Astrocyte of the hippocampus (primary cell): ENCODE results near the gene MPZL1.
"Not testable (repeated sequence)": the region's sequence is repeated elsewhere in the genome, so short reads cannot be mapped to it uniquely, and the experiment has no call there.

Experiments
- DNase-seq: peaks from one replicate; pipeline ENCODE4 v3.0.0; 2011; ENCODE audit warnings: low read depth, low spot score

Gene MPZL1

GRCh38 chr1:167808690-167809089 is 86.9 kb downstream of the MPZL1 start:
- DNase-seq = peak; percentile 78

GRCh38 chr1:167812972-167813371 is 91.2 kb downstream of the MPZL1 start:
- DNase-seq = no peak

DNA sequence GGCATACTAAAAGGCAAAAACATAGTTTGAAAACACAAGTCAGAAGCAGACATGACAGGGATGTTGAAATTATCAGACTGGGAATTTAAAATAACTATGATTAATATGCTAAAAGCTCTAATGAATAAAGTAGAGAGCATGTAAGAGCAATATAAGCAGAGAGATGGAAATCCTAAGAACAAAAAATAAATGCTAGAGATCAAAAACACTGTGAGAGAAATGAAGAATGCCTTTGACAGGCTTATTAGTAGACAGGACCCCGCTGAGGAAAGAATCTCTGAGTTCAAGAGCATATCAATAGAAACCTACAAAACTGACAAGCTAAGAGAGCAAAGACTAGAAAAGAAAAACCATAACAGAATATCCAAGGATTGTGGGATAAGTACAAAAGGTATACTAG is 93.9 kb downstream of the MPZL1 start:
- no peak for DNase-seq

GRCh38 chr1:167819849-167820683 is 98.3 kb downstream of the MPZL1 start:
- peak; percentile 97 for DNase-seq

- DNase-seq = peak; percentile 20
Observed at GRCh38 chr1:167820684-167821355, 99.0 kb downstream of the MPZL1 start.

- no peak for DNase-seq
Observed at GRCh38 chr1:167821356-167821685, 99.5 kb downstream of the MPZL1 start.

GRCh38 chr1:167821969-167822685 is 100.3 kb downstream of the MPZL1 start:
- DNase-seq = peak; percentile 37

- no peak for DNase-seq
Observed at GRCh38 chr1:167824163-167824794, 102.5 kb downstream of the MPZL1 start.

GRCh38 chr1:167825419-167826079 is 103.8 kb downstream of the MPZL1 start:
- DNase-seq = no peak

DNA sequence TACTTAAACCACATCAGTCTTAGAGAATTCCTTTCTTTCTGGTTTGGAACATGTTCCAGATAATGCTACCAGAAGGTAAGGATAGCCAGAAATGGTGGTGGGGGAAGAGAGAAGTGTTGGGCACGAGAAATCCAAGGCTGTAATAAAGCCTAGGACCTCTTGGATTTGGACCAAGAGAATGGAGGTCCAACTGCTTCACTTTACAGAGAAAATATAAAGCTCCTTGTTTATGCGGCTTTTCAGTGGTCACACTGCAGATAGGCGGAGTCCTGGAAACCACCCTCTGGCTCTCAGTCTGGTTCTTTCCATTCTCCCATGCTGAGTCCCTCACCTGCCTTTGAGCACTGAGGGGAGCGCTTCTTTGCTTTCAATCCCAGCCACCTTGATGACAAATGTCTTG is 104.3 kb downstream of the MPZL1 start:
- DNase-seq = peak; percentile 18

DNA sequence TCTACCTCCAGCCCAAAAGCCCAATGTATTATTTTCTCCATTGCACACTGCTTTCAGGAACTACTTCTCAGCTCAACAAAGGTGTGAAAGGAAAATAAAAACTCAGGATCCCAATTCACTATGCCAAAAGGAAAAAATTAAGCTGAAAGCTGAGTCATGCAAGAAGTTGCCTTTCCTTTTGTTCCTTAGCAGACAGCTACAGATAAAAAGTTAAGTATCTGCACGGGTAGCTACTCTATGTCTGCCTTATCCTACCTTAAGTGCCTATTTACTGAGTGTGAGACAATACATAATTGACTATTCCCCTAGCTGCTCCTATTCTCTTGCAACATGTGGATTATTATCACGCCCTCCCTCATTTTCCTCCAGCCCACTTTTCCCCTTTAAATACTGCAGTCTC is 108.1 kb downstream of the MPZL1 start:
- DNase-seq = peak; percentile 14

GRCh38 chr1:167830668-167831067 is 108.9 kb downstream of the MPZL1 start:
- not testable (repeated sequence) for DNase-seq

- DNase-seq = no peak
Observed at GRCh38 chr1:167832693-167833092, 110.9 kb downstream of the MPZL1 start.

DNA sequence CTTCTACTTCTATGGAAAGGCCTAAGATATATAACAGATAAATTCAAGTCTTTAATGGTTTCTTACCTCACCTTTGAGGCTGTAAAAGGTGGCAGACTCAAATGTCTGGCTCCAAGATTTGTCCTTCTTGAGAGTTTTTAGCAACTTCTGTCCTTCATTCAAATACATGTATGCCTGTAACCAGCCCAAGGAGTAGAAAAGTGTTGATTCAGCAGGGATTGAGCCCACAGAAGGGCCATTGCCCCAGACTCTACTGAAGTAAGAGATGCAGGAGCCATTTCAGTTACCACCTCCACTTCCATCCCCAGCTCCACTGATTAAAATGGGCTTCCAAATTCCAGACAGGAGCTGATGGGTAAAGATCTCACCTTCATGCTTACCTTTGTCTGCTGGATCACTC is 112.1 kb downstream of the MPZL1 start:
- DNase-seq = no peak

- no peak for DNase-seq
Observed at GRCh38 chr1:167836197-167836596, 114.4 kb downstream of the MPZL1 start.

GRCh38 chr1:167837326-167837725 is 115.5 kb downstream of the MPZL1 start:
- DNase-seq = no peak

DNA sequence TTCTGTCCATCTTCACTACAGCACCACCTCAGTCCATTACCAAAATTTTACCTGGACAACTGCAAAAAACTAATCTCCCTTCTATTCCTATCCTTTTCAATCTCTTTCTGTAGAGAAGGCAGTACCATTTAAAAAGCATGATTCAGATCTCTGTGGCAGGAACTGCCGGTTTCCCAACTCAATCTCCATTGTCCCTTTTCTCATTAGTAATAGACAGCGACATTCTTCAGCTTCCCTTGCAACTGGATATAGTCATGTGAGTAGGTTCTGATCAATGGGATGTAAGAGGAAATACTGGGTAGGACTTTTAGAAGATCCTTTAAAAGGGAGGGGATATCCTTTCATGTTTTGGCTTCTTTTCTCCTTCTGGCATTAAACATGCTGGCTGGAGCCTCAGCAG is 117.2 kb downstream of the MPZL1 start:
- no peak for DNase-seq
